Measurements from ENCODE around the gene ADAM23. TPM values are rescaled to one million over a fixed set of nuclear protein-coding genes. Genes with fewer than 3 reads are reported as not detected.

ADAM23 gene
- polyA plus RNA-seq, 1 experiment = 1.3 TPM

DNA sequence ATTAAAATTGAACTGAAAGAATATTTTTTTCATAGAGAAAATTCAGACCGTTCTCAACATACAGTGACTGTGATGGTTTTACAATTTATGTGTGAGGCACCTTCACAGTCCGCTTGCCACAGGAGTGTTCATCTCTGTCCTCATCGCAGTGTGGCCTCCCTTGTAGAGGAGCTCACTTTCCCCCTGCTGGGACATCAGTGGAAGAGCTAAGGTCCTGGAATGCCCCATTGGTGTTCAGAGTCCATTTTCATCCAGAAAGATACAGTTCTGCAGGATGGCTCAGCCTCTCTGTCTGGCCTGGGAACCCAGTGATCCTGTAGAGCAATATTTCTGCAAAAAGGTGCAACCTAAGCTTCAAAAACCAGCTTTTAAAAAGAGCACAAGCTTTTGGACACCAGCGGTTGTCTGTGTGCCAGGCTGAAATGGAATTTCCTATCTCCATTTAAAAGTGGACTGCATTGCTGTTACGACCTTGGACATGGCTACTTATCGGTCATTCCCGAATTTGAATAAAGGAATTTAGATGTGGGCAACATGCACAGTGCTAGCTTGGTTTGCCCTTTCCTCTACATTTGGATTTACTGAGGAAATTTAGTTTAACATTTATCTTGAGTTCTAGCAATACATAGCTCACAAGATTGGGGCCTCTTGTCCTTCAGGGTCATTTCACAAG is 172.2 kb downstream of the ADAM23 start:
- no peaks in the 10 kb centered on the region for H3K36me3 ChIP-seq (ENCODE audit: control insufficient read depth, insufficient read depth, low read length)

DNA sequence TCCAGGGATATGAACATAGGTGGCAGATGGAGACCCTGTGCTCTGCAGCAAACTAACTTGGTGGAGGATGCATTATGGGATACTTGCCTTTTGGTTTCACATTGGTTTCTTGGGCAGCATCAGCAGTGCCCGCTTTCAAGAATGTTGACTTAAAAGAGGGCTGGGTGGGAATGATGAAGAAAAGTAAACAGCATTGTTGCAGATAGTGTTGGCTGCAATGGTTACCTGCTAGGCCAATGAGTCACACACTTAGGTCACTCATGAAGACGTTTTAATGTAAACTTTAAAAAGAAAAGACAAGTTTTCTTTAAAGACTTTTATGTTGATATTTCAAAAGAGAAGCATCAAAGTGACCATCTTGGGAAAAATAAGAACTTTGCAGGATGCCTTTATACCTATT is 172.8 kb downstream of the ADAM23 start:
- H3K4me3 ChIP-seq (ENCODE audit: low read depth, low read length) = no peak overlapping the region
- H3K36me3 ChIP-seq (ENCODE audit: control insufficient read depth, insufficient read depth, low read length) = no peaks in the 10 kb centered on the region
- CTCF ChIA-PET = no interaction called here
- no peaks in the 10 kb centered on the region for H3K27me3 ChIP-seq (ENCODE audit: control insufficient read depth, insufficient read depth, low read length)
- POLR2A ChIA-PET = no interaction called here
- no peak for DNase-seq (ENCODE audit: low read depth)
- TF ChIP-seq, protein P1, sequence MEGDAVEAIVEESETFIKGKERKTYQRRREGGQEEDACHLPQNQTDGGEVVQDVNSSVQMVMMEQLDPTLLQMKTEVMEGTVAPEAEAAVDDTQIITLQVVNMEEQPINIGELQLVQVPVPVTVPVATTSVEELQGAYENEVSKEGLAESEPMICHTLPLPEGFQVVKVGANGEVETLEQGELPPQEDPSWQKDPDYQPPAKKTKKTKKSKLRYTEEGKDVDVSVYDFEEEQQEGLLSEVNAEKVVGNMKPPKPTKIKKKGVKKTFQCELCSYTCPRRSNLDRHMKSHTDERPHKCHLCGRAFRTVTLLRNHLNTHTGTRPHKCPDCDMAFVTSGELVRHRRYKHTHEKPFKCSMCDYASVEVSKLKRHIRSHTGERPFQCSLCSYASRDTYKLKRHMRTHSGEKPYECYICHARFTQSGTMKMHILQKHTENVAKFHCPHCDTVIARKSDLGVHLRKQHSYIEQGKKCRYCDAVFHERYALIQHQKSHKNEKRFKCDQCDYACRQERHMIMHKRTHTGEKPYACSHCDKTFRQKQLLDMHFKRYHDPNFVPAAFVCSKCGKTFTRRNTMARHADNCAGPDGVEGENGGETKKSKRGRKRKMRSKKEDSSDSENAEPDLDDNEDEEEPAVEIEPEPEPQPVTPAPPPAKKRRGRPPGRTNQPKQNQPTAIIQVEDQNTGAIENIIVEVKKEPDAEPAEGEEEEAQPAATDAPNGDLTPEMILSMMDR (IDR thresholded peaks at IDR 0.05; ENCODE audit: insufficient read depth, low read depth, low read length) = no peak

More for the DNA sequence above, 172.2 kb downstream of the ADAM23 start:
- TF ChIP-seq, protein P1 (IDR thresholded peaks at IDR 0.05; ENCODE audit: insufficient read depth, low read depth, low read length) = no peak
- Histone ChIP-seq H3K4me3 (ENCODE audit: low read depth, low read length) (no peak overlapping the region), H3K27me3 (ENCODE audit: control insufficient read depth, insufficient read depth, low read length) (no peaks in the 10 kb centered on the region)
- DNase-seq (ENCODE audit: low read depth) = no peak
- CTCF ChIA-PET = no interaction called here
- POLR2A ChIA-PET = no interaction called here

DNA sequence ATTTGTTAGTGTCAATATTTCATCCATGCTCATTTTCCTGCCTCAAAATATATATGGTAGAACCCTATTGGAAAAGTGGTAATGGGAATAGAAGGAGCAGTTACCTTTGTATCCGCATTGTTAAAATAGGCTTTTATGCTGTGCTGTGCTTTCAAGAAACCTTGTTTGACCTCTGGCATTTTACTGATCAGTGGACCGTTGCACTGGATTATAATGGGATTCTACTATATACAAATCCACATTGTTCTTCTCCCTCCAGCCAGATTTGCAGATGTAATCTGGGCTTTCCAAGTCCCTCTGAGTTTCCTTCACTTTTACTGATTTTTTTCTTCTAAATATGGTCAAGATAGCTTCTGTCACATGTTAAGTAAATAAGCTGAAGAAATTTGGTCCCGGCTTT is 175.7 kb downstream of the ADAM23 start:
- ChIA-PET CTCF (no interaction called here), POLR2A (no interaction called here)
- Histone ChIP-seq H3K4me3 (ENCODE audit: low read depth, low read length) (no peak overlapping the region), H3K36me3 (ENCODE audit: control insufficient read depth, insufficient read depth, low read length) (no peaks in the 10 kb centered on the region), H3K27me3 (ENCODE audit: control insufficient read depth, insufficient read depth, low read length) (no peaks in the 10 kb centered on the region)
- DNase-seq (ENCODE audit: low read depth) = no peak
- TF ChIP-seq, protein P1 (IDR thresholded peaks at IDR 0.05; ENCODE audit: insufficient read depth, low read depth, low read length) = no peak

DNA sequence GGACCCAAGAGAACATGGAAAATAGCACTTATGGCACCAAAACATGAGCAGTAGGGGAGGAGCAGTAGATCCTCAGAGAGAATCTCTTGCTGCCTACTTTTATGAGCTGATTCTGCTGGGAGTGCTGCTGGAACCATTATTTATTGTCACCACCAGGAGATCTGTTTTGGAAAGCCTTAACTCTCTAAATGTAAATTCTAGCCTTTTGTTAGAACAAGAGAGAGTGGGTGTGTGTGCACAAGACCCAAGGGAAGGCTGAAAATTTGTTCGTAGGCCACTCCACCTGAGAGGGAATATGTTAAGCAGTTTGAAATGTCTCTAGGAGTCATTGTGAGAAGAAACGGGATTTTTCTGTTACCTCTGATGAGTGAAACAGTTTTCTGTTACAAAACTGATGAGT is 182.8 kb downstream of the ADAM23 start:
- CTCF ChIA-PET = interaction anchor here (0.6 kb wide), 1 partner anchor 326 kb away, joined by 4 read pairs; no protein-coding TSS in a partner anchor
- POLR2A ChIA-PET = no interaction called here
- TF ChIP-seq, protein P1 (IDR thresholded peaks at IDR 0.05; ENCODE audit: insufficient read depth, low read depth, low read length) = no peak

DNA sequence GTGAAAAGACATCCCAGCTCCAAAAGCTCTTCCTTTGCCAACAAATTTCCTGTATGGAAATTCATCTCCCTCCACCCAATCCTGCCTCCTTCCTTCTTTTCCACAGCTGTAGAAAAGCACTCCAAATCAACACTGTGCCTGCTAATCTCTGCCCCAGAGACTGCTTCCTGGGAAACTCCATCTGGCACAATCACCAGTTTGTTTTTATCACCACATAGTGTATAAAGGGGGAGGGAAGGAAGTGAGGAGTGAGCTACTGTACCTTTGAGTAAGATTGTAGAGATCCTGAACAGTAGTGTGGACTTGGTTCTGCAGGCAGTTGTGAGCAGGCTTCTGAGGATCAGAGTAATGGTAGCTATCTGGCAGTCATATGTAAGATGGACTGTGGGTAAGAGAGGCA is 184.3 kb downstream of the ADAM23 start:
- POLR2A ChIA-PET = no interaction called here
- Histone ChIP-seq H3K27me3 (ENCODE audit: control insufficient read depth, insufficient read depth, low read length) (no peaks in the 10 kb centered on the region), H3K36me3 (ENCODE audit: control insufficient read depth, insufficient read depth, low read length) (no peaks in the 10 kb centered on the region), H3K4me3 (ENCODE audit: low read depth, low read length) (no peak overlapping the region)
- TF ChIP-seq, protein P1 (IDR thresholded peaks at IDR 0.05; ENCODE audit: insufficient read depth, low read depth, low read length) = no peak
- CTCF ChIA-PET = no interaction called here
- DNase-seq (ENCODE audit: low read depth) = no peak

More for the DNA sequence above, 182.8 kb downstream of the ADAM23 start:
- DNase-seq (ENCODE audit: low read depth) = no peak
- H3K36me3 ChIP-seq (ENCODE audit: control insufficient read depth, insufficient read depth, low read length) = no peaks in the 10 kb centered on the region
- H3K27me3 ChIP-seq (ENCODE audit: control insufficient read depth, insufficient read depth, low read length) = no peaks in the 10 kb centered on the region
- no peak overlapping the region for H3K4me3 ChIP-seq (ENCODE audit: low read depth, low read length)

Measured in BJ (cell line).